Measurements from ENCODE around the gene TTC27. TPM values are rescaled to one million over a fixed set of nuclear protein-coding genes. Genes with fewer than 3 reads are reported as not detected.

Gene TTC27
- total RNA-seq, 1 donor from 2014 or later: 118 TPM

DNA sequence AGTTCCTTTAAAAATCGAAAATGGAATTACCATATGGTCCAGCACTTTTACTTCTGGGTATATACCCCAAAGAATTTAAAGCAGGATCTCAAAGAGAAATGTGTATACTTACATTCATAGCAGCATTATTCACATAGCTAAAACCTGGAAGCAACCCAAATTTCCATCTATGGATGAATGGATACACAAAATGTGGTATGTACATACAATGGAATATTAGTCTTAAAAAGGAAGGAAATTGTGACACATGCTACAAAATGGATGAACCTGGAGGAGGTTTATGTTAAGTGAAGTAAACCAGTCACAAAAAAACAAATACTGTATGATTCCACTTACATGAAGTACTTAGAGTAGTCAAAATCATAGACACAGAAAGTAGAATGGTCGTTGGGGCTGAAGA is 171.0 kb downstream of the TTC27 start:
- DNase-seq (ENCODE audit: low spot score in 2 of 2): no peak
- no peaks in the 10 kb centered on the region for H3K9me3 ChIP-seq
- intact Hi-C loops (cut with DNase I): no loop called here
- H3K27me3 ChIP-seq: no peaks in the 10 kb centered on the region
- no peak overlapping the region for H3K4me3 ChIP-seq
- no peak overlapping the region for H3K27ac ChIP-seq
- TF ChIP-seq, protein P1, sequence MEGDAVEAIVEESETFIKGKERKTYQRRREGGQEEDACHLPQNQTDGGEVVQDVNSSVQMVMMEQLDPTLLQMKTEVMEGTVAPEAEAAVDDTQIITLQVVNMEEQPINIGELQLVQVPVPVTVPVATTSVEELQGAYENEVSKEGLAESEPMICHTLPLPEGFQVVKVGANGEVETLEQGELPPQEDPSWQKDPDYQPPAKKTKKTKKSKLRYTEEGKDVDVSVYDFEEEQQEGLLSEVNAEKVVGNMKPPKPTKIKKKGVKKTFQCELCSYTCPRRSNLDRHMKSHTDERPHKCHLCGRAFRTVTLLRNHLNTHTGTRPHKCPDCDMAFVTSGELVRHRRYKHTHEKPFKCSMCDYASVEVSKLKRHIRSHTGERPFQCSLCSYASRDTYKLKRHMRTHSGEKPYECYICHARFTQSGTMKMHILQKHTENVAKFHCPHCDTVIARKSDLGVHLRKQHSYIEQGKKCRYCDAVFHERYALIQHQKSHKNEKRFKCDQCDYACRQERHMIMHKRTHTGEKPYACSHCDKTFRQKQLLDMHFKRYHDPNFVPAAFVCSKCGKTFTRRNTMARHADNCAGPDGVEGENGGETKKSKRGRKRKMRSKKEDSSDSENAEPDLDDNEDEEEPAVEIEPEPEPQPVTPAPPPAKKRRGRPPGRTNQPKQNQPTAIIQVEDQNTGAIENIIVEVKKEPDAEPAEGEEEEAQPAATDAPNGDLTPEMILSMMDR (IDR thresholded peaks at IDR 0.05): no peak
- no peaks in the 10 kb centered on the region for H3K4me1 ChIP-seq
- no peaks in the 10 kb centered on the region for H3K36me3 ChIP-seq

DNA sequence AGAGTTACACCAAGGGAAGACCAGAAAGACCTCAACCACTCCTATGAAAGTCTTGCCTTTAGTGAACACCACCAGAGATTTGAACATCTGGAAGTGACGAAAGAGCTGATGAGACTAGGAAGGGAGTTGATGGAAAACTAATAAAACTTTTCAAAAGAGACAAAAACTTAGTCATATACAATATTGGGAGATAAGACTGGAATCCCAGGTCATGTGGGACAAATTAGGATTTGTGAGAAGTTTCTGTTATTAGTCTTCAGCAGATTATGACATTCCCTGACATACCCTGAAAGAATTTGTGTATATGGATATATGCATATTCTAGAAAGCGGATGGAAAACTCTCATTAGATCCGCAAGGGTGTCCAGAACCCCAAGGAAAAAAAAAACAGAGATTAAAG is 173.9 kb downstream of the TTC27 start:
- intact Hi-C loops (cut with DNase I): no loop called here
- no peak overlapping the region for H3K27ac ChIP-seq
- no peaks in the 10 kb centered on the region for H3K27me3 ChIP-seq
- TF ChIP-seq, protein P1 (IDR thresholded peaks at IDR 0.05): no peak
- H3K4me3 ChIP-seq: no peak overlapping the region
- H3K4me1 ChIP-seq: no peaks in the 10 kb centered on the region
- DNase-seq (ENCODE audit: low spot score in 2 of 2): no peak
- H3K36me3 ChIP-seq: no peaks in the 10 kb centered on the region
- no peaks in the 10 kb centered on the region for H3K9me3 ChIP-seq

DNA sequence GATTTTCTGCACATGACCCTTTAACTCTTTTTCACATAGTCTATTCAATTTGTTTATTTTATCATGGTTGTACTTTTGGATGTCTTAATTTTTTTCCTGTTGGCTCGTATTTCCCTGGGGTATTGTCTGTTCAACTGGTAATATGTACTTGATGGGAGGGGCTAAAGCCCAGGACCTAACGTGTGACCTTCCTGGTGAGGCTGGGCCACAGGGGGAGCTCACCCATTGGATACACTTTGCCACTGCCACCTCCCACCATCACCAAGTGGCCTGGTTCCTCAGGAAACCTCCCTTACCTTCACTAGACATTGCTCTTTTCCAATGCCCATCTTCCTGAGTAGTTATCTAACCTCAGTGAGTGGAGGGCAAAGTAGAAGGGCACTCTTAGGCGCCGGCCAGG is 175.0 kb downstream of the TTC27 start:
- Histone ChIP-seq H3K4me1 (no peaks in the 10 kb centered on the region), H3K4me3 (no peak overlapping the region), H3K9me3 (no peaks in the 10 kb centered on the region), H3K27ac (no peak overlapping the region), H3K27me3 (no peaks in the 10 kb centered on the region), H3K36me3 (no peaks in the 10 kb centered on the region)
- TF ChIP-seq, protein P1 (IDR thresholded peaks at IDR 0.05): no peak
- intact Hi-C loops (cut with DNase I): no loop called here
- DNase-seq (ENCODE audit: low spot score in 2 of 2): no peak

DNA sequence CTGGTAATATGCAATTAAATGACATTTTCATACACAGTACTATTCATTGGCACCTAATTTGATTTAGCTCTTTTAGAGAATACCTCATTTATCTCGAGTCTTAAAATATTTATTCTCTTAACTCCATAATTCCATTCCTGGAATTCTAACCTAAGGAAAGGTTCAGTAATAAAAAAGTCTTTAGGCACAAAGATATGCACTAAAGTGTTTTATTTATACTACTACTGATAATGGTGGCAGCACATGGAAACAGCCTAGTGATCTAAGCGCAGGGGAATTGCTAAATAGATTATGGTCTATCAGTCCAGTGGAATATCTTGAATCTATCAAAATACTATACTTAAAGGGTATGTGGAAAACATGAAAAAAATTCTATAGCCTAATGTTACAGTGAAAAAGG is 176.4 kb downstream of the TTC27 start:
- TF ChIP-seq, protein P1 (IDR thresholded peaks at IDR 0.05): no peak
- H3K27me3 ChIP-seq: no peaks in the 10 kb centered on the region
- H3K36me3 ChIP-seq: no peaks in the 10 kb centered on the region
- no peak overlapping the region for H3K4me3 ChIP-seq
- H3K4me1 ChIP-seq: no peaks in the 10 kb centered on the region
- no peak for DNase-seq (ENCODE audit: low spot score in 2 of 2)
- no peaks in the 10 kb centered on the region for H3K9me3 ChIP-seq
- intact Hi-C loops (cut with DNase I): no loop called here
- H3K27ac ChIP-seq: no peak overlapping the region

DNA sequence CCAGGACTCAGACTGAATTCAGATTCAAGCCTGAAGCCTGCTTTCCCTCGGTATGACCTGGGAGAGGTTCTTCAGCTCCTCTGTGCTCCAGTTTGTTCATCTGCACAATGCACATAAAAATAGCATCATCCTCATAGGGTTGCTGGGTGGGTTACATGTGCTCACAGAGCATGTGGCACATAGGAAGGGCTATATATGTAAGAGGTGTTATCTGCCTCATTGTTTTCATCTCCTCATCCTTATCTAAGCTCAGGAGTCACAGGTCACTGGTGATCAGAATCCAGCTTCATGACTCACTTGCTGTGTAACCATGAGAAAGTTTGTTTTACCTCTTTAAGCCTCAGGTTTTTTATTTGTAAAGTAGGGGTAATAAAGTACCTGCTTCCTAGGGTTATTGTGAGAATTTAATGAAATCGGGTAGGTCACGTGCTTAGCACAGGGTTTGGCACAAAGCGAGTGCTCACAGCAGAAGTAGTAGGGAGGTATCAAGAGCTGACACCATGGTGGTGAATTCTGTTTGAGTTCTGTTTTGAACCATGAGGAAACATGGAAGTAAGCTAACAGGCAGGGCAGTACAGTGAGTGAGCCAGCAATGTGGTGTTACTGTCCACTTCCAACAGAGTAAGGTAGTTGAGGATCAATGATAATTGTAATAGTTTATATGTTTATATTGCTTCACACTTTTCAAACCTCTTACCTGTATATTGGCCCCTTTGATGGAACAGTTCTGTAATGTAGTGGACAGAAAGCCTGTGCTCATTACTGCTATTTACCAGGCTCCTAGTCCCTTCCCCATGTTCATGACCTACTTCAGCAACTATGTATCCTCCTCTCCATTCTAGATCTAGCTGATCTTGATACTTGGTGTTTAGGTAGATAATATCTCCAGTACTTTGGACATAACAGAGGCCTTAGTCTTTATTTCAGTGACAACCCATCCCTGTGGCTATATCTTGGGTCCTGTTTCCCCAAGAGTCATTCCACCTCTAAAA is 177.6 kb downstream of the TTC27 start:
- H3K27ac ChIP-seq: no peak overlapping the region
- TF ChIP-seq, protein P1 (IDR thresholded peaks at IDR 0.05): no peak
- H3K9me3 ChIP-seq: no peaks in the 10 kb centered on the region
- no peaks in the 10 kb centered on the region for H3K27me3 ChIP-seq
- H3K4me1 ChIP-seq: no peaks in the 10 kb centered on the region
- no peaks in the 10 kb centered on the region for H3K36me3 ChIP-seq
- DNase-seq (ENCODE audit: low spot score in 2 of 2): no peak
- H3K4me3 ChIP-seq: no peak overlapping the region
- intact Hi-C loops (cut with DNase I): no loop called here

Data from ascending aorta (tissue), 2 donors.